Transverse colon (tissue), 4 donors: ENCODE results near the gene TECPR1.

Source experiments
- CTCF ChIP-seq, 5 experiments: fragments of 200-600 bp in 3 of 5; fragments of 450-650 bp in 2 of 5; sonication (generic) in 3 of 5; IDR thresholded peaks; 1 replicate in 2 of 5; 2 replicates in 3 of 5; pipeline ENCODE4 v1.5.1; 2016 to 2017; ENCODE audit warnings: antibody characterized with exemption in 5 of 5, inconsistent platforms in 3 of 5, mild to moderate bottlenecking in 2 of 5, moderate library complexity in 1 of 5
- POLR2AphosphoS5 ChIP-seq, 3 donors: sonication (generic); formaldehyde crosslinking; IDR thresholded peaks; one replicate each; pipeline ENCODE4 v1.6.1; 2016; ENCODE audit warnings: antibody characterized with exemption in 3 of 3

GRCh38 chr7:98223898-98224700 lies 27.9 kb downstream of the TECPR1 start:
- TF ChIP-seq CTCF (IDR thresholded peaks at IDR 0.05) (no peak), POLR2AphosphoS5 (IDR thresholded peaks at IDR 0.05) (no peak)
